H1 (cell line): ENCODE data around the gene C1orf116. TPM values are rescaled to one million over a fixed set of nuclear protein-coding genes. Genes with fewer than 3 reads are reported as not detected.

Source experiments
- BRCA1 ChIP-seq: IDR thresholded peaks from 2 replicates; pipeline ENCODE4 v1.6.1; 2012; ENCODE audit warnings: low read depth, low read length, improper control_type of control experiment
- CBX8 ChIP-seq: fragments of 300-800, 300-1000 bp; sonication (generic); IDR thresholded peaks from 2 replicates; pipeline ENCODE4 v1.7.1; 2016; ENCODE audit warnings: low read depth, low read length, borderline replicate concordance
- CHD7 ChIP-seq: fragments of 300-600 bp; sonication (generic); IDR thresholded peaks from 2 replicates; pipeline ENCODE4 v1.7.1; 2012; ENCODE audit warnings: low read length, moderate library complexity, mild to moderate bottlenecking, inconsistent platforms; ENCODE audit not compliant: insufficient replicate concordance
- EP300 ChIP-seq, 2 experiments: IDR thresholded peaks; 1 replicate in 1 of 2; 2 replicates in 1 of 2; pipeline ENCODE4 v1.6.1; 2011 to 2012; ENCODE audit warnings: low read depth in 2 of 2, low read length in 2 of 2, mild to moderate bottlenecking in 2 of 2, borderline replicate concordance in 1 of 2, inconsistent platforms in 1 of 2, moderate library complexity in 1 of 2
- GABPA ChIP-seq: IDR thresholded peaks from 2 replicates; pipeline ENCODE4 v1.6.1; 2011; ENCODE audit warnings: mild to moderate bottlenecking, low read length, moderate library complexity, borderline replicate concordance; ENCODE audit not compliant: insufficient read depth
- GTF2F1 ChIP-seq: IDR thresholded peaks from 2 replicates; pipeline ENCODE4 v1.6.1; 2012; ENCODE audit warnings: low read depth, low read length, improper control_type of control experiment, borderline replicate concordance
- HDAC2 ChIP-seq, 2 experiments: fragments of 300-600 bp in 1 of 2; sonication (generic) in 1 of 2; IDR thresholded peaks; 2 replicates each; pipeline ENCODE4 v1.6.1; 2011 to 2012; ENCODE audit warnings: low read depth in 2 of 2, low read length in 2 of 2, mild to moderate bottlenecking in 2 of 2, moderate library complexity in 2 of 2, borderline replicate concordance in 1 of 2, inconsistent platforms in 1 of 2
- HDAC6 ChIP-seq: IDR thresholded peaks from one replicate; pipeline ENCODE4 v1.7.1; 2012; ENCODE audit warnings: low read depth, mild to moderate bottlenecking, inconsistent platforms, low read length, moderate library complexity
- JUND ChIP-seq: IDR thresholded peaks from 2 replicates; pipeline ENCODE4 v1.6.1; 2011; ENCODE audit warnings: mild to moderate bottlenecking, improper control_type of control experiment, low read length
- NRF1 ChIP-seq: IDR thresholded peaks from 2 replicates; pipeline ENCODE4 v1.6.1; 2011; ENCODE audit warnings: mild to moderate bottlenecking, low read depth, low read length, improper control_type of control experiment
- RXRA ChIP-seq: IDR thresholded peaks from 2 replicates; pipeline ENCODE4 v1.6.1; 2011; ENCODE audit warnings: low read depth, mild to moderate bottlenecking, low read length, moderate library complexity; ENCODE audit not compliant: insufficient read depth
- TCF12 ChIP-seq: IDR thresholded peaks from 2 replicates; pipeline ENCODE4 v1.6.1; 2011; ENCODE audit warnings: low read depth, mild to moderate bottlenecking, low read length
- polyA plus RNA-seq, 7 experiments: library from polyadenylated mRNA; depleted of rRNA in 3 of 7; stranded (reverse) in 5 of 7; unstranded in 2 of 7; fragments of >200 nt in 5 of 7; fragments of 200-250 nt in 2 of 7; gene quantifications; 1 replicate in 5 of 7; 2 replicates in 1 of 7; 4 replicates in 1 of 7; pipeline versions ENCODE4 v1.2.1 to v1.2.3, GENCODE V29; 2011 to 2013; ENCODE audit warnings: missing spikeins in 2 of 7, mixed read lengths in 2 of 7
- total RNA-seq: library from RNA; stranded (reverse); fragmentation: NEBNext Ultra II Directional; extraction: Animal tissue kit (Norgen Biotek cat#: 25700); gene quantifications from 2 replicates; pipeline ENCODE4 v1.2.1, GENCODE V29; 2021

Gene C1orf116
- total and polyA plus RNA-seq, 2 of the 8 experiments (the other 6 are each of a cell fraction or from before 2014, with no cell fraction given), result 2.2 to 3.9 TPM

GRCh38 chr1:207049054-207049453, 16.5 kb upstream of the C1orf116 start (continued):
- TF ChIP-seq CHD7 (no peak), EP300 (IDR thresholded peaks at IDR 0.05; ENCODE audit: borderline replicate concordance in 1 of 2, low read depth in 2 of 2, low read length in 2 of 2) (no peak), BRCA1 (no peak), TCF12 (no peak), NRF1 (no peak), HDAC6 (no peak), CBX8 (no peak), RXRA (no peak), HDAC2 (IDR thresholded peaks at IDR 0.05; ENCODE audit: borderline replicate concordance in 1 of 2, low read depth in 2 of 2, low read length in 2 of 2) (no peak), GTF2F1 (no peak), JUND (no peak), GABPA (no peak)
